Measurements from ENCODE around the gene SLC35F4.
"Not testable (repeated sequence)": the region's sequence is repeated elsewhere in the genome, so short reads cannot be mapped to it uniquely, and the experiment has no call there.

The SLC35F4 gene

DNA sequence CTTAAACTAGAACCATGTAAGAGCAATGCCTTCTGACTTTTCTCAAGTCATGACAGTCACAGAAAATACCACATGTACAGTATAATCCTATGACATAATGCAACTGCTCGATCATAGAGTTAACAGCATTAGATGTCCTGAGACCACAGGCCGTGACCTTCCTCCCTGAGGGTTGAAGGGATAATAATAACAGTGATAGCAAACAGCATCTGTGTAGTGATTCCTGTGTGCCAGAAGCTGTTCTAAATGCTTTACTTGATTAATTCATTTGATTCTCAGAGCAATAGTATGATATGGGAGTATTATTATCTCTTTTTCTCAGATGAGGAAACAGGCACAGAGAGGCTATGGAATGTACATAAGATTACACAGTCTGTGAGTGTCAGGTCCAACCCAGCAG is 53.2 kb downstream of the SLC35F4 start:
- intact Hi-C loops (cut with DNase I), result no loop called here

DNA sequence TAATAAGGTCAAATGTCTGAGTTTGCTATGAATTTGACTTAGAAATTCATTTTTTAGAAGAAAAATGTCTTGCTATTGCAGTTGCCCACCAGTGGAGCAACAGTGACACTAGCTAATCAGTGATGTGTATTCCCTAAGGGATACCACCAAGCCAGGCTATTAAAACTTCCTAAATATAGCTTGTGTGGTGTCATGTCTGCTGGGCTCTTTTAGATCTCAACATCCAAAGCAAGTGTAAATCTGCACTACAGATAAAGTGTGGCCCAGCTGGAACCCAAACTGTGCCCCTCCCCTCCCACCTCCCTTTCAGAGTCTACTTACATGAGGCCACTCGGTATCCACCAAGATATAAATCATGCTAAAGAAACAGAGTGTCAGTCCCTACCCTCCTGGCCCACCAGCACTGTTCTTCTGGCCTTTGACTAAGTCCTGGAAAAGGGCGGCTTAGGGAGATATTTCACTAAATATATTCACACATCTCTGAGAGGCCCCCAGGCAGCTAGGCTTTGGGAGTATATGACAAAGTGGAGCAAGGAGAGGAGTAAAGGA is 53.8 kb downstream of the SLC35F4 start:
- no peak for DNase-seq
- intact Hi-C loops (cut with DNase I), result no loop called here

More for the DNA sequence above, 53.2 kb downstream of the SLC35F4 start:
- no peak for DNase-seq

DNA sequence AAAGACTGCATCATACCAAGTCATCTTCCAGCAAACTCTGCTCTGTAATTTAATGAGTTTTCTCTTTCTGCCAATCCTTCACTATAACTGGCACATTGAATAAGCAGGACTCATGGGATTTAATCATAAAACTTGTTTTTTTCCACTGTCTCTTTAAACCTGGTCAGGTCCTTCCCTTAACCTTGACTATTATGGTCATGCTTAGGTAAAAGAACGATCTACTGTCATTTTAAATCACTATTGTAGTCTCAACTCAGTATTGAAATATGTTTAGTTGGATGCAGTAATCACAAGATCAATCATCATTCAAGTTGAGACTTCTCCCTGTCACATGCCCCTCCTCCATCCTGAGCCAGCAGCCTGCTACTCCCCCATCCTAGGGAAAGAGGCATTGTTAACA is 56.1 kb downstream of the SLC35F4 start:
- no peak for DNase-seq
- intact Hi-C loops (cut with DNase I), result no loop called here

DNA sequence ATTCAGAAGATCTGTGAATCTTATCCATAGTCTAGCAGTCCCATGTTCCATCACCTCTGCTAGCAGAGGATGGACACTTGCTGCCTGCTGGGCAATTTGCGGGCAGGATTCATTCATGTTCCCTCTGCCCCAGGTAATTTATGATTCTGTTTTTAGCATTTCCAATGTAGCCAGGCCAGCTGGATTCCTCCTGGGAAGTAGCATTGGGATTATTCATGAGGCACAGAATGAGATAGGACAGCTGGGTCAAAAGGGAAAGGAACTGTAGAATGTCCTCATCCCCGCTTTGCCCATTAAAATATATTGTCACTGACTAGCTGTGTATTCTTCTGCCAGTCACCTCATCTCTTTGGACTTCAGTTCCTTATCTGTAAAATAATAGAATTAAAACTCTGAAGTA is 68.7 kb downstream of the SLC35F4 start:
- intact Hi-C loops (cut with DNase I), result no loop called here
- DNase-seq, result no peak

DNA sequence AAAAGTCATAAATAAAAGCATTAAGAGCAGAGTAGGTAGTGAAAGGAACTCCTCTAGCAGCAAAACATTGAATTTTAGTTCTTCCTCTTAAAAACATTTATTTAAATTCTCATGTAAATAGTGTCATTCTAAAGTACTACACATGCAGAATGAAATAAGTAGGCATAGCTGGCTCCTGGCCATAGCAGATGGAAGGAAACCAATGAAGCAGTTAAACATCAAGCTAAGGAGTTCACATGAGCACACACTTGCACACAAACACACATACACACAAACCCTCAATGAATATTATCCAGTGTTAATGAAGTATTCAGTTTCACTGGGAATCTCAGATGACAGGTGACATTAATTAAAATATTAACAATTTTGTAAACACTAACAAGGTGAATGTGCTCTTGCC is 69.3 kb downstream of the SLC35F4 start:
- intact Hi-C loops (cut with DNase I), result no loop called here
- DNase-seq, result no peak

DNA sequence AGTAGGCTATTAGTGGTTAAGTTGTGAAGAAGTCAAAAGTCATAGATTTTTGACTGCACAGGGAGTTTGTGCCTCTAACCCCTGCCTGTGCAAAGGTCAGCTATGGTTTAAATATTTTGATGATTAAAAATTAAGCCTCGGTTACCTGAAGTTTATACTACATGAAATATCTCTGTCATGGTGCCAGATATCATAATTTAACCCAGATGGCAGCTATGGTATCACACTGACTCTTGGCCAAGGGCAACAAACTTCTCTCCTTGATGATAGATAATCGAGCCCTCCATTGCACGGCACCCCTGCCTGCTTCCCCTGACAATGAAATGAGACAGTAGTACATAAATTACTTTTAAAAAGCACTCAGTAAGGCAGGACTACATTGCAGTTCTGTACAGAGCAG is 80.8 kb downstream of the SLC35F4 start:
- intact Hi-C loops (cut with DNase I), result no loop called here
- DNase-seq, result no peak

DNA sequence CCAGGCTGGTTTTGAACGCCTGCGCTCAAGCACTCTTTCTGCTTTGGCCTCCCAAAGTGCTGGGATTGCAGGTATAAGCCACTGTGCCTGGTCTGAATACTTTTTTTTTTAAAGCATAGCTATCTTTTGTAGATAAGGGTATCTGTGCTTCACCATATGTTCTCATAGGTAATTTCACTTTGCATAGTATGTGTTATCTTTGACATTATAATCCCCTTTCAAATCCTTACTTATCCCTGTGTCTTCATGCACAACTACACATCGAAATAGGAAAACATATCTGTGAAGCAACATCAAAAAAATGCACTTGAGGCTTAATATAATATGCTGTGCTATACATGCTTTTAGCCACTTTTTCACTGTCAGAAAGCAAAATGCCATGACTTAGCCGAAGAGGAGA is 94.1 kb downstream of the SLC35F4 start:
- no peak for DNase-seq
- intact Hi-C loops (cut with DNase I), result no loop called here

DNA sequence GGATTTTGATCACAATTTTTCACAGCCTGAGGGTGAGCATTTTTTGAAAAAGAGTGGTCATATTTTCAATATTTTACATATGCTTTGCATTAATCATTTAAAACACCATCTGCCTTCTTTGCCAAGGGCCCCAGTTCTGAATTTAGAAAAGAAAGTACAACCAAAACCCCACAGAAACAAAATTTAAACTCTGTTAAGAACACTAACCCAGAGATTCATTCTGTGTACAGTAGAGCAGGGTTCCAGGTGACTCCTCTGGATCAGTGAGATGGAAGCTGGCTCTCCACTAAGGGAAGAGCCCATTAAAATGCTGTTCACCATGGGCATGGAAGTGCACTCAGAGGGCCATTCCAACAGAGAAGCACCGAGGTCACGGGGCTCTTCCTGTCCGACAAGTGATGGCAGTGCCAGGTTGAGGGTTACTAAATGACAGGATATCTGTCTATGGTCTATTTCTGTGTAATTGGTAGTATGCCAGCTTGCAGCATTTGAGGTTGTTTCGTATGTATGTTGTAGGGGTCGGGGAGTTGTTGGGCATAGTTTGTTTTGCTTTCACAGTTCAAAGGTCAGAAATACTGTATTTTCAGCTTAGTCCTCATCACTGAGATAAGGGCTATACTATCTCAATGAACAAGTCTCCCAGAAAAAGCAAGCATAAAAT is 95.9 kb downstream of the SLC35F4 start:
- intact Hi-C loops (cut with DNase I), result no loop called here

DNA sequence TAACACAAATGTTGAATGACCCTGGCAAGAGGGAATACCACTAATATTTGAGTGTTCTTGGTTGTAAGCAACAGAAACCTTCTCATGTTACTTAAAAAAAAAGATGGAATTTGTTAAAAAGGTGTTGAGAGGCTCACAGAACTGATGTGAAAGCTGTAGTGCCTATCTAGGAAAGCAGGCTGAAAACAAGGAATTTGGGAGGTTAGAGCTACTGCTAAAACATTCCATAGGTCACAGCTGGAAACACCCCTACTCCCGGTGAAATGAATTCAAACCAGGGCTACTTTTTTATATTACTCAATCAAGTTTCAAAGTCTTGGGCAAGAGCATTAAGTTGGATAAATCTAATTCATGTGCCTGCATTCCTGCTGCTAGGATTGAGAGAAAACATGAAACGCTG is 104.1 kb downstream of the SLC35F4 start:
- intact Hi-C loops (cut with DNase I), result no loop called here
- no peak for DNase-seq

More for the DNA sequence above, 95.9 kb downstream of the SLC35F4 start:
- DNase-seq, result no peak

DNA sequence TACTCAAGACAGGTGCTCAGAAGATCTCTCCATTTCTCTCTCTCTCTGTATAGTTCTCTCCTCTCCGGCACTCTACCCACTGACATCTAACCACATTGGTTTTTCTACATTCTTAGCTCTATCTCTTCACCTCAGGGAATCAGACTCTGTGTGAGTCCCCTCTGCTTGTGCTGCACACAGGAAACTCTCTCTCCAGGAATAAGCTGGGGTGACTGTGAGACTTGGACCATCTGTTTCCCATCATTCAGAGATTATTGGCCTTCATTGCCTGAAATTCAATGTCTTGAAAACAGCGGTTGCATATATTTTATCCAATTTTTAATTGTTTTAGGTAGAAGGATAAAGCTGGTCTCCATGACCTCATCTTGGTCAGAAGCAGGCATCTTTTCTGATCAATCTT is 105.0 kb downstream of the SLC35F4 start:
- DNase-seq, result no peak
- intact Hi-C loops (cut with DNase I), result no loop called here

DNA sequence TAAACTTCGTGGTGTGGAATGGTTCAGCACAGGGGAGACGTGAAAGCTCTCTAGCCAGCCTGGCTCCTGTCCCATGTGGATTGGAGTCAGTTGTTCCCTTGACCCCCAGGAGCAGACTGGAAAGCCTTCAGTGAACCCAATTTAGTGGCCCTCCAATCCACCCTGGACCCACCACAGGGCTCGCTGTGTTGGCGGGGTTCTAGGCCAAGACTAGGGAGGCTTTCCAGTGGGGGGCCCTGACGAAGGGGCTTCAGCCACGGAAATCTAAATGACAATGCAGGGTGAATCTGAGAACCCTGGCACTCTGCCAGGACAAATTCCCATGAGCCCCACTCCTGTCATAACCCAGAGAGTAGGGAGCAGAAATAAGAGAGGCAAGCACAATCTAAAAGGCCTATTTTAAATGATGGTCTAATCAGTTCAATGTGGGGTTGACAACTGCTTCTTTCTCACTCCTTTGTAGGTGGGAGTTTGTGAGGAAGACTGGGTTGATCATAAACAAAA is 110.8 kb downstream of the SLC35F4 start:
- intact Hi-C loops (cut with DNase I), result no loop called here
- peak in 1 of 10 donors; percentile 70 for DNase-seq

DNA sequence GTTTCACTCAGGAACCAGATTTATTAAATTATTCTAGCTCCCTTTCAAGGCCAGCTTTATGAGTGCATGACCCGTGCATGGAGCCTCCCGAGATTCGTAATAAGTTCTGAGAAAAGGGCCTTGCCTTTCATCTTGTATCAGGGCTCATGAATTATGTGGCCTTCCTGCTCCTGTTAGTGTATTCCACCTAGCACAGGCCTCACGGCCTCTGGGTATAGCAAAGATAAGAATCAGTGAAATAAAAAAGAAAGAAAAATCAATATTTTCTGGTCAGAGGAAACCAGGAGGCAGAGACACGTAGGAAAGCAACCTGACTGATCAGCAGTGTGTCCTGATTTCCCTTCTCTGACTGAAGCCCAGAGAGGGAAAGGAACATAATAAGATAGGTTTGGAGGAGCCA is 111.4 kb downstream of the SLC35F4 start:
- intact Hi-C loops (cut with DNase I), result no loop called here
- DNase-seq, result no peak

DNA sequence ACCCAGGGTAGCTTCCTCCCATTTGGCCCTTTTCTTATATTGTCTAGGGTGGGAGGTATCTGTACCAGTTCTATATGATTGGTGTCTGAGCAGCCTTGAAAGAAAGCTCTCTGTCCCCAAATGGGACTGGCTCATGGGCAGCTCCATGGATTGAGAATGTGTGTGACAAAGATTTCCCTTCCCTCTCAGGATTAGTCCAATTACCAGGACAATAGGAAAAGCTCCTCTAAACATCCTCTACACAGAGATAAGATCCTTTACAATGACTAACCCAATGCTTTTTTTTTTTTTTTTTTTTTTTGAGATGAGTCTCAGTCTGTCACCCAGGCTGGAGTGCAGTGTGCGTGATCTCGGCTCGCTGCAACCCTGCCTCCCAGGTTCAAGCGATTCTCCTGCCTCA is 112.1 kb downstream of the SLC35F4 start:
- no peak for DNase-seq
- intact Hi-C loops (cut with DNase I), result no loop called here

DNA sequence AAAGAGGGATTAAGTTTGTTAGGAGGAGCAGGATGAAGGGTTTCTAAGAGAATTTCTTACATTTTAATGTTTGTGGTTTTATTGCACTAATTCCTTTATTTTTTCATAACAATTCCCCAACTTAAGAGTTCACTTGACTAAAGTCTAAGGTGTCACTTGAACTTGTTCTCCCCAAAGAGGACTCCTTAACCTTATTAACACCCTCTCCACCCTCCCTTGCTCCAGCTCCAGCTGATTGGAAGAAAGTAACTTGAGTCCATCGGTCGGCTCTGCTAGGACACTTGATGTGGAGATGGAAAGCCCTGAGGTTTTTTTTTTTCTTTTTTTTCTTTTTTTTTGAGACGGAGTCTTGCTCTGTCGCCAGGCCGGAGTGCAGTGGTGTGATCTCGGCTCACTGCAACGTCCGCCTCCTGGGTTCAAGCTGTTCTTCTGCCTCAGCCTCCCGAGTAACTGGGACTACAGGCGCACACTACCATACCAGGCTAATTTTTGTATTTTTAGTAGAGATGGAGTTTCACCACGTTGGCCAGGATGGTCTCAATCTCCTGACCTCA is 113.7 kb downstream of the SLC35F4 start:
- DNase-seq, result peak in 1 of 10 donors; percentile 55
- intact Hi-C loops (cut with DNase I), result not testable (repeated sequence)

DNA sequence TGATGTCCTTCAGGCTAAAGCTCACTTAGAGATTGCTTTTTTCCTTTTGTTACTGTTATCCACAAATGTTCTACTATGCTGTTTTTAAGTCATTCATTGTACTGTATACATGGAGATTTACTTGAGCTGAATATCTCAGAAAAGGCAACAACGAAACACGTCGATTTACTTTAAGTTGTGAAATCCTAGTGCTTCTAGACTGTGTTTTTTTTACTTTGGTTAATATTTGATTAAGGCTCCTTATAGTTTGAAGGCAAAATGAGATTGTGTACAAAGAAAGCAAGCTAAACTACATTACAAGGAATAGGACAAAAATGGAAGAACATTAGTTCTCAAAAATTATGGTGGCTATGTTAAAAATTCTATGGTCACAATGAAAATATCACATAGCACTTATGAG is 114.5 kb downstream of the SLC35F4 start:
- intact Hi-C loops (cut with DNase I), result no loop called here
- DNase-seq, result no peak

DNA sequence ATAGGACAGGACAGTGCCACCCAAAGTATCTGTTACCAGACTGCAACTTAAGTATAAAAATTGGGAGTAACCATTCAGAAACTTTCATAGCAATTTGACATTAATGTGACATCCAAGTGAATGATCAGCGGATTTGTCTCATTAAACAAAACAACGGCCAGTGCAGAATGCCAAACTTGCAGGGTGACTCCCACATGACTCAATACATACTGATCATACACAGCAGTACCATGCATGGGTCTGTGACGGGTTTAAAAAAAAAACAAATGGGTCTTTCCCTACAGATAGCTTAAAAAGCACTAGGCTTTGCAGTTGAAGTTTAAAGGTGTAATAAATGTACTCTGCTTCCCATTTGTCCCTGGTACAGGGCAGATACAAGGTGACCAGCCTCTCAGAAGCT is 116.6 kb downstream of the SLC35F4 start:
- intact Hi-C loops (cut with DNase I), result no loop called here
- no peak for DNase-seq

DNA sequence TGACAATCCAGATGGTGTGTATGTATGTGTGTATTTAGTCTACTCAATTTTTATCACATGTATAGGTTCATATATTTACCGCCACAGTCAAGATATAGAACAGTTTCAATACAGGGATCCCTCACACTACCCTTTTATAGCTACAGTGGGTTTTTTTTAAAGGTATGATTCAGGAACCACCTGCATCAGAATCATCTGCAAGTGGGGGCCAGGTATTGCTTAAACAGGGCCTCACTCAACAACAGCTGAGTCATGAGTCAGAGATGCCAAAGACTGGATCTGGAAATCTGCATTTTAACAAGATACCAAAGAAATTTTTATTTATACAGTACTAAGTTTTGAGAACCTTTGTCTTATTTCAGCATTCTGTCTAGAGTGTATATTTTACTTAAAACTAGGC is 117.6 kb downstream of the SLC35F4 start:
- DNase-seq, result no peak
- intact Hi-C loops (cut with DNase I), result no loop called here

DNA sequence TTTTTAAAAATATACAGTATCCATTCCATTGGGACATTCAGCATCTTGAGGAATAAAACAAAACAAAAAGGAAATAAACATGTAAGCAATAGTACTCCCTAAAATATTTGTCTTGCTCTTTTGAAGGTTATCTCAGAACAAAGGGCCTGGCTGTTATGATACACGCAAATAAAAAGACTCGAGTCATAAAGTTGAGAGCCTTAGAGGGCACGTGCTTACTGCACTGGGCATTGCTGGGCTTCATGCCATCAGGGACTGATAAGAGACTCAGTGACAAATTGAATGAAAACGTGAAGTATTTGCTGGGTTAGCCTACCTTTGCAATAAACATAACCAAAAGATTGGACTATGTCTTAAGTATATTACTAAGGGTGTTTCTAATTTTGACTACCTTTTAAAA is 118.9 kb downstream of the SLC35F4 start:
- DNase-seq, result no peak
- intact Hi-C loops (cut with DNase I), result no loop called here

DNA sequence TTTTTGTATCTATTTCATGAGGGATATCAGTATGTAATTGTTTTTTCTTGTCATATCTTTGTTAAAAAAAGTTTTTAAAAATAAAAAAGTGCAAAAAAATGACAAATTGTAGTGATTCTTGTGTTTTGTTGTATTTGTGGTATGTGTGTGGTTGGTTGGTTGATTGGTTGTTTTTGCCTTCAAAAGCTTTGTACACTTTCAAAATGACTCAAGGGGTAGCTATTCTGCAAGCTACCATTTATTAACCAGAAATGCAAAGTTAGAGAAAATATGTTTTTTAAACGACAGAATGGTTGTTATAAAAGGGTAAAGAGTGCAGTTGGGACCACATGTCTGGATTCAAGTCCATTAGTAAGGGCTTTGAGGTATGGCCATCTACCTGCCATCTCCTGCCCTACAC is 119.3 kb downstream of the SLC35F4 start:
- intact Hi-C loops (cut with DNase I), result no loop called here
- no peak for DNase-seq

DNA sequence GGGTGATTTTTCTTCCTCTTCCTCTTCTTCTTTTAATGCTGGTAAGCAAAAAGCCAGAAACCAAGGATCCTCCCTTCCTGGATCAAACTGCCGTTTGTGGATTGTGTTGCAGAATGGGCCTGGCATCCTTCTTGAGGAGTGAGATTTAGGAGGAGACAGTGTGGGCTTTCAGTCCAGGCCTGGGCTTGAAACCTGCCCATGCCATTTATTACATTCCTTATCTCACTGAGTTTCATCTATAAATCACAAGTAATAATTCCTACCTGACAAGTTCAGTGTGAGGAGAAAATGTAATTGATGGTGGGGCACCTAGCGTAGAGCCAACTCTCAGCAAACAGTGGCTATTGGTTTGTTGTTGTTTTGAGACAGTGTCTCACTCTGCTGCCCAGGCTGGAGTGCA is 126.4 kb downstream of the SLC35F4 start:
- no peak for DNase-seq
- intact Hi-C loops (cut with DNase I), result no loop called here

DNA sequence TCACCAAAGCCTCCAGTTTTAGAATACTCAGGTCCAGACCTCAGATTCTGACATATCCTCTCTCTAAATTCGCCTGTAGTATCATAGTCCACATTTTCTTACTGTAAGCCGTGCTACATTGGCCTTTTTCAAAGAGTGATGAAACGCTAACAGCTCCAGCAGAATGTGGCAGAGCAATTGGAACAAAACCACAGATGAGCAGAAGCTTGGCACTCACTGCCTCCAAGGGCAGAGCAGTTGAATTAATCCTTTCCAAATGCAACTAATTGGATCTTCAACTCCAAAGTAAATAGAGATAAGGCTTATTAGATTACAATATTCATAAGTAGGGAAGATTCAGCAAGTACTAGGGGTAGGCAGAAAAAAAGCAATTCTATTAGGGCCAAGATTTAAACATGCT is 128.3 kb downstream of the SLC35F4 start:
- intact Hi-C loops (cut with DNase I), result no loop called here
- DNase-seq, result no peak

DNA sequence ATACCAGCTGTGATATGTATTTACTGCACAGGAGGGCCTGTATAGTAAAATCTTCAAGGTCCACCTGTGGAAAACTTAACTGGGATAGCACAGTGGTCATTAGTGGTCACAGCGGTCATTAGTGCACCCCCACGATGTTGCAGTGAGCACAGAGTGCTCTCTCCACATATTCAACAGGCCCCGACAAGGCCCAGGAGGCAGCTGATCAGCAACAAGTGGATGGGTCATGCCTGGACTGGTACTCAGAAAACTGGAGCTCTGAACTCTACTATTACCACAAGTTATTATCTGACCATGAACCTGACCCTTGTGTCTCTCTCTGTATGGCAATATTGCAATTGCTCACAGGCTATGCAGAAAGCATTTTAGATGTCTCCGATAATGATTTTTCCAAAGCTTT is 129.5 kb downstream of the SLC35F4 start:
- no peak for DNase-seq
- intact Hi-C loops (cut with DNase I), result no loop called here

Data from posterior cingulate gyrus (tissue), 11 donors.